Mammary epithelial cell (primary cell): ENCODE measurements around the gene TMEM143.

Experiments used
- EZH2 ChIP-seq: IDR thresholded peaks from 2 replicates; pipeline ENCODE4 v1.6.1; 2012; ENCODE audit warnings: low read length, inconsistent platforms, borderline replicate concordance
- TF ChIP-seq, protein P1 (sequence below), 2 donors: IDR thresholded peaks in 1 of 2; conservative IDR thresholded peaks in 1 of 2; 2 replicates each; pipeline ENCODE4 v1.5.1; 2011 to 2012; ENCODE audit warnings: inconsistent platforms in 2 of 2, low read length in 2 of 2, mild to moderate bottlenecking in 2 of 2, control low read depth in 1 of 2, low read depth in 1 of 2; ENCODE audit not compliant: insufficient read depth in 1 of 2; ENCODE audit errors: extremely low read depth in 1 of 2

DNA sequence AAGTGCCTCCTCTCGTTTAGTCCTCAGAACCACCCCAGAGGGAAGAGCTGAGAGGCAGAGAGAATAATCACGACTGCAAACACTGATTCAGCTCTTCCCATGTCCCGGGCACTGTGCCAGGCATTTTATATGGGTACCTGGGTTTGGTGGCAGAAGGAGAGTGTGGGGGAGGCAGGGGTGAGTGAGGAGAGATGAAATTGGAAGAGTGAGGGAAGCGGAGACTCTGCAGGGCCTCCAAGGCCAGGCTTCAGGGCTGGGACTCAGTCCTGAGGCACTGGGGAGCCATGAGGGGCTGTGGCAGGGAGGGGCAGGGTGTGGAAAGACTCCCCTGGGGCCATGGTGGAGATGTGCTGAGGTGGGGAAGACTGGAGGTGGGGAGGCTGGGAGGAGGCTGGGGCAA, 9.2 kb upstream of the TMEM143 start:
- TF ChIP-seq, protein P1, sequence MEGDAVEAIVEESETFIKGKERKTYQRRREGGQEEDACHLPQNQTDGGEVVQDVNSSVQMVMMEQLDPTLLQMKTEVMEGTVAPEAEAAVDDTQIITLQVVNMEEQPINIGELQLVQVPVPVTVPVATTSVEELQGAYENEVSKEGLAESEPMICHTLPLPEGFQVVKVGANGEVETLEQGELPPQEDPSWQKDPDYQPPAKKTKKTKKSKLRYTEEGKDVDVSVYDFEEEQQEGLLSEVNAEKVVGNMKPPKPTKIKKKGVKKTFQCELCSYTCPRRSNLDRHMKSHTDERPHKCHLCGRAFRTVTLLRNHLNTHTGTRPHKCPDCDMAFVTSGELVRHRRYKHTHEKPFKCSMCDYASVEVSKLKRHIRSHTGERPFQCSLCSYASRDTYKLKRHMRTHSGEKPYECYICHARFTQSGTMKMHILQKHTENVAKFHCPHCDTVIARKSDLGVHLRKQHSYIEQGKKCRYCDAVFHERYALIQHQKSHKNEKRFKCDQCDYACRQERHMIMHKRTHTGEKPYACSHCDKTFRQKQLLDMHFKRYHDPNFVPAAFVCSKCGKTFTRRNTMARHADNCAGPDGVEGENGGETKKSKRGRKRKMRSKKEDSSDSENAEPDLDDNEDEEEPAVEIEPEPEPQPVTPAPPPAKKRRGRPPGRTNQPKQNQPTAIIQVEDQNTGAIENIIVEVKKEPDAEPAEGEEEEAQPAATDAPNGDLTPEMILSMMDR (conservative IDR thresholded peaks at IDR 0.05 in 1 of 2, IDR thresholded peaks at IDR 0.05 in 1 of 2; ENCODE audit: extremely low read depth in 1 of 2, insufficient read depth in 1 of 2, low read depth in 1 of 2, low read length in 2 of 2) = no peak
- no peak for TF ChIP-seq EZH2
